GM21737 (cell line): ENCODE data around the gene TRIOBP.
A peak's percentile ranks its signal among the peaks of the same experiment; 100 is the strongest.

Source experiments
- ATAC-seq: cut with Tn5 transposase; IDR thresholded peaks from one replicate; pipeline ENCODE4 v1.9.1; 2021; ENCODE audit warnings: mild to moderate bottlenecking, moderate library complexity; ENCODE audit not compliant: unreplicated experiment

The TRIOBP gene

DNA sequence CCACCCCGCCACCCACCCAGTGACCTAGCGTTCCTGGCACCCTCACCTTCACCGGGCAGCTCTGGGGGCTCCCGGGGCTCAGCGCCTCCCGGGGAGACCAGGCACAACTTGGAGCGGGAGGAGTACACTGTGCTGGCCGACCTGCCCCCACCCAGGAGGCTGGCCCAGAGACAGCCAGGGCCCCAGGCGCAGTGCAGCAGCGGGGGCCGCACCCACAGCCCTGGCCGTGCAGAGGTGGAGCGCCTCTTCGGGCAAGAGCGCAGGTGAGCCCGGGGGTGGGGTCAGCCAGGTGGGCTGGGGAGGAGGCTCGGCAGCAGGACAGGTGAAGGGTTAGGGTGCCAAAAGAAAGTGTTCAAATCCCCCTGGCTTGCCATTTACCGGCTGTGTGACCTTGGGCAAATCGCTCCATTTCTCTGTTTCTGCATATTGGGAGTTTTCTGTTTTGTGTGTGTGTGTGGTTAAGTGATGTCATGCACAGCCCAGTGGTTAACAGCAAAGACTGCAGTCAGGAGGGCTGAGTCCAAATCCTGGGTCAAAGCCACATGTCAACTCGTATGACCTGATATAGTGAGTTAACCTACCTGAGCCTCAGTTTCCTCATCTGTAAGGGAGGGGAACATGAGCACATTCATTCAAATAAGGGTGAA is 29.5 kb downstream of the TRIOBP start:
- no peak for ATAC-seq

DNA sequence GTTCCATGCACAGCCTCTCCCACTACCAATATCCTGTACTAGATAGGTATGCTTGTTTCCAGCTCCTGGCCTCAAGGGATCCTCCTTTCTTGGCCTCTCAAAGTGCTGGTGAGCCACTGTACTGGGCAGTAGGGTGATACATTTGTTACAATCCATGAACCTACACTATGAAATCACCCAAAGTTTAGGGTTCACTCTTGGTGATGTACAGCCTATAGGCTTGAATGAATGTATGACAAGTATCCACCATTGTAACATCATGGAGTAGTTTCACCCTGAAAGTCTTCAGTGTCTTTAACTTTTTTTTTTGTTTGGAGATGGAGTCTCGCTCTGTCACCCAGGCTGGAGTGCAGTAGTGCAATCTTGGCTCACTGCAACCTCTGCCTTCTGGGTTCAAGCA is 31.8 kb downstream of the TRIOBP start:
- no peak for ATAC-seq

DNA sequence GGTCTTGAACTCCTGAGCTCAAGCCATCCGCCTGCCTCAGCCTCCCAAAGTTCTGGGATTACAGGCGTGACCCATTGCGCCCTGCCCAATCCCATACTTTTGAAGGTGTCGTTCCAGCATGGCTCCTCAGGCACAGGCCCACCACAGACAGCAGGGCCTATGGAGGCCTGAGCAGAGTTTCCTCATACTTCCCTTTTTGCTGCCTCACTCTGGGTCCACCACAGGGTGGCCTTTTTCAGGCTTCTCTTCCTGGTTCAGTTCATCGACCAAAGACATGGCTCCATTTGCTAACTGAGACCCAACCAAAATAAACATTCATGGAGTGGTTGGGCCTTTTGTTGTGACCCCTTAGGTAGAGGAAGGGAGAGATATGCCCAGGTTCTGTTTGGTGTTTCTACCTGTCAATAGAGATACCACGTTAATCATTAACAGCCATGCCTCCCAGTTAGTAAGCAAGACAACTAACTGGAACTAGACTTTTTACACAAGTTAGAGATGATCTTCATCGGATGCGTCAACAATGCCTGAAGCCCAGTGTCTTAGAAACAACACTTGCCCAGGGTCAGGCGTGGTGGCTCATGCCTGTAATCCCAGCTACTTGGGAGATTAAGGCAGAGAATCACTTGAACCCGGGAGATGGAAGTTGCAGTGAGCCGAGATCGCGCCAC is 35.1 kb downstream of the TRIOBP start:
- no peak for ATAC-seq

DNA sequence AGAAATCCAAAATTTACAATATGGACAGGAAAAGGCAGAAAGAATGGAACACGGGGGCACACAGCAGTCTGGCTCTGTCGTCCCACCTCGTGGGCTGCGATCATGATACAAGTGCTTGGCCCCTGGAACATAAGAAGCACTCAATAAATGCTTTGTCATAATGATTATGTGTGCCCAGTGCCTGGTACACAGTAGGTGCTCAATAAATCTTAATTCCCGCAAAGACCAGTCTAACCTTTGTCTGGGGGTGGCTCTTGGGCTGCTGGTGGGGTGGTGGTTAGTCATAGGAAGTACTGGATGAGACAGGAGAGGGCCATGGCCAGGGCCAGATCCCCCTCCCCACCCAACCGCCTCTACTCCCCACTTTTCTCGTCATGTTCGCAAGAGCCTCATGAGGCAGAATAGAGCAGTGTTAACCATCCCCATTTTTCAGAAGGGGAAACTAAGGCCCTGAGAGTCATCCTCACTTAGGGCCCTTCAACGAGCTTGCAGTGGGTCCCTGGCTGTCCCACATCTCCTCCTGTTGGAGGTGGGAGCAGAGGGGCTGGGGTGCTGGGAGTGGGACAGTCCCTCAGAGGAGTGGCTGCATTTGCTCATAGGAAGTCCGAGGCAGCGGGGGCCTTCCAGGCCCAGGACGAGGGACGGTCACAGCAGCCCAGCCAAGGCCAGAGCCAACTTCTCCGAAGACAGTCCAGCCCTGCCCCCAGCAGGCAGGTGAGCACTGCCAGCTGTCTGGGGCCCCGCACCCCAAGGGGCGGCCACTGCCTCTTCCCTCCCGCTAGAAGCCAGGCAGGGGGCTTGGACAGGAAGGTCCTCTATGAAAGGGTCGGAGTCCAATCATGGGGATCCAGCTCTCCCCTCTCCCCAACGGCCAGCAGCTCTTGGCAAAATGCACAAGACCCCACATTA is 36.1 kb downstream of the TRIOBP start:
- no peak for ATAC-seq

DNA sequence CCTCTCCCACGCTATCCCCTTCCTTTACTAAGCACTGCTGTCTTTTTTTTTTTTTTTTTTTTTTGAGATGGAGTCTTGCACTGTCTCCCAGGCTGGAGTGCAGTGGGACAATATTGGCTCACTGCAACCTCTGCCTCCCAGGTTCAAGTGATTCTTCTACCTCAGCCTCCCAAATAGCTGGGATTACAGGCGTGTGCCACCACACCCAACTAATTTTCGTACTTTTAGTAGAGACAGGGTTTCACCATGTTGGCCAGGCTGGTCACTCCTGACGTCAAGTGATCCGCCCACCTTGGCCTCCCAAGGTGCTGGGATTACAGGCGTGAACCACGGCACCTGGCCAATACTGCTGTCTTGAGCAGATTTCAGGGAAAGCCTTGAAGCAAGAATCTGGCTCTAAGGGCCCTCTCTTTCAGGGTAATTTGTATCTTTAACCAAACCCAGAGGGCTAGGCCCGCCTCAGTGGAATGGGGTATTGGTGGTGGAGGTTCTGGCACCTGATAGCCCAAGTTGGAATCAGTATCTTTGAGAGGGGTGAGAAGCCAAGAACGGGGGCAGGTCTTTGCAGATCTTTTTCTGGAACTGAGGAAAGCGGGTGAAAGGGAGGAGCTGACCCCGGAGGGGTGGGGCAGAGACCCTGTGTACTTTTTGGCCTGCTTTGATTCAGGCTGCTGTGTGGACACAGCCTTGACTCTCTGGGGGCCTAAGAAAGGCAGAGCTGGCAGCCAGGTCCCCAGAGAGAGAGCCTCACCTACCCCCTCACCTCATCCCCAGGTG is 37.0 kb downstream of the TRIOBP start:
- no peak for ATAC-seq

DNA sequence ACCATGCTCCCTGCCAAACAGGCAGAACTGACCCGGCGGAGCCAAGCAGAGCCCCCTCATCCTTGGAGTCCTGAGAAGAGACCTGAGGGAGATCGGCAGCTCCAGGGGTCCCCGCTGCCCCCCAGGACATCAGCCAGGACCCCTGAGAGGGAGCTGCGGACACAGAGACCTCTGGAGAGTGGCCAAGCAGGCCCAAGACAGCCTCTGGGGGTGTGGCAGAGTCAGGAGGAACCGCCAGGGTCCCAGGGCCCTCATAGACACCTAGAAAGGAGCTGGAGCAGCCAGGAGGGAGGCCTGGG is 37.5 kb downstream of the TRIOBP start:
- ATAC-seq: no peak

DNA sequence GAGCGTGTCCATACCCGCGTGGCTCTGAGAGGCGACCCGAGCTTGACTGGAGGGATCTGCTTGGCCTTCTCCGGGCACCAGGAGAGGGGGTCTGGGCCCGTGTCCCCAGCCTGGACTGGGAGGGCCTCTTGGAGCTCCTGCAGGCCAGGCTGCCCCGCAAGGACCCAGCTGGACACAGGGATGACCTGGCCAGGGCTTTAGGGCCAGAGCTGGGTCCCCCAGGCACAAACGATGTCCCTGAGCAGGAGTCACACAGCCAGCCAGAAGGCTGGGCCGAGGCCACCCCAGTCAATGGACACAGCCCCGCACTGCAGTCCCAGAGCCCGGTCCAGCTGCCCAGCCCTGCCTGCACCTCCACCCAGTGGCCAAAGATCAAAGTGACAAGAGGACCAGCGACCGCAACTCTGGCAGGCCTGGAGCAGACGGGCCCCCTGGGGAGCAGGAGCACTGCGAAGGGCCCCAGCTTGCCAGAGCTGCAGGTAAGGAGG is 38.2 kb downstream of the TRIOBP start:
- ATAC-seq: no peak

DNA sequence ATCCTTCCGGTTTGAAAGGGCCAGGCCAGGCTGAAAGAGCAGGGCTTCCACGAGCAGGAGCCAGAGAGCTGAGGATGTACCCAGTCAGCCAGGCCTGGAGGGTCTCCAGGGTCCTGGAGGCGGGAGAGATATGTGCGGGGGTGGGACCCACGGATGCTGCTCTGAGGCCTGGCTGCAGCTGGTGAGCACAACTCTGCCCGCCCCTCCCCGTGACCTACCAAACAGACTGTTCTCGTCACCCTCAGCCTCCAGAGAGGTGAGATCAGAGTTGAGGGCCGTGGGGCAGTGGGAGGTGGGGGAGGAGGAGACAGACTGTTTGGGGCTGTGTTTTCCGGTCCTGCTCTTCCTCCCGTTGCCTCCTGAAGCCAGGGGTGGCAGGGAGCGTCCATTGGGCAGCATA is 42.2 kb downstream of the TRIOBP start:
- ATAC-seq: no peak

DNA sequence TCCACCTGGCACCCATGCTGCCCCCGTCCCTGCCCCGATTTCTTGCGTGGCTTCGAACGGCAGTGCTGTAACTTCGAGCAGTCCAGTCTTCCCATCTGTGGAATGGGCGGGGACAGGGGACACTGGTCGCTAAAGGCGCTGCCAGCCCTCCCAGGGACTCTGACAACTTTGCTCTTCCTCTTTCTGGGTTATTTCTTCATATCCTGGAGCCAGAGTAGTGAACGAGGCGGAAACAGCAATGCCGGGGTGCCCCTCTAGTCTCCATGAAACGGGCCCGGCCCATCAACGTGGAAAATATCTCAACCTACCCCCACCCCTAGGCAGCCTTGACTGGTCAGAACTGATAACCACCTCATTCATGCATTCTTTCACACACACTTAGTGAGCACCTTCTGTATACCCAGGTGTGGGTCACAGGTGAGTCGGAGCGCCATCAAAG is 42.8 kb downstream of the TRIOBP start:
- ATAC-seq: no peak

DNA sequence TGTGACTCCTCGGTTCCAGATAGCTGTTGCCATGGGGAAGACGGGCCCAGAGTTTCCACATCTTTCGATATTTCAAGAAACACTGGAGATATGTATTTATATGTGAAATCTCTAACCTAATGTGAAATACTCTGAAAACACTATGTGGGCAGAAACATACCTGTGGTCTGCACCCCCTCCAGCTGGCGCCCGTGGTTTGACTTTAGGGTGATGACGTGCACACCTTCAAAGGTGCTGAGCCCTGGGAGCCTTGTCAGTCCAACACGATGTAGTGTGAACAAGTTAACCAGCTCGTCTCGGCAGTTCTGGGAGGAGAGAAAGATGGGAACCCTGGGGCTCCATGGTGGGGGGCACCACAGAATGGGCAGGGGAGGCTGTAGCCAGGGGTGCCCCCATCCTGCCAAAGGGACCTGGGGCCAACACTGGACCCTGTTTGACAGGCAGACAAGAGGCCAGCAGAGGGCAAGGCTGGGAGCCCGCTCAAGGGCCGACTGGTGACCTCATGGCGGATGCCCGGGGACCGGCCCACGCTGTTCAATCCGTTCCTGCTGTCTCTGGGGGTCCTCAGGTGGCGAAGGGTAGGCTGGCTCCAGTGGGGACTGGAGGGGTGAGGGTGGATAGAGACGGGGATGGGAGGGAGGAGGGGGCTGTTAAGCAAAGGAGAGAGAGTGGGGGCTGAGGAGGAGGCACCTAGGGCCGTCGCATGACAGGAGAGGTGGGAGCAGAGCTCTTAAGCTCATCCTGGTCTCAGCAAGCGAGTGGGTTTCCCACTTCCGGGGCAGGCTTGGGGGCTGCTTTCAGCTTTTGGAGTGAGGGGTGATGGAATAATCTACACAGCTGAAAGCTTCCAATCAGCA is 43.8 kb downstream of the TRIOBP start:
- no peak for ATAC-seq

DNA sequence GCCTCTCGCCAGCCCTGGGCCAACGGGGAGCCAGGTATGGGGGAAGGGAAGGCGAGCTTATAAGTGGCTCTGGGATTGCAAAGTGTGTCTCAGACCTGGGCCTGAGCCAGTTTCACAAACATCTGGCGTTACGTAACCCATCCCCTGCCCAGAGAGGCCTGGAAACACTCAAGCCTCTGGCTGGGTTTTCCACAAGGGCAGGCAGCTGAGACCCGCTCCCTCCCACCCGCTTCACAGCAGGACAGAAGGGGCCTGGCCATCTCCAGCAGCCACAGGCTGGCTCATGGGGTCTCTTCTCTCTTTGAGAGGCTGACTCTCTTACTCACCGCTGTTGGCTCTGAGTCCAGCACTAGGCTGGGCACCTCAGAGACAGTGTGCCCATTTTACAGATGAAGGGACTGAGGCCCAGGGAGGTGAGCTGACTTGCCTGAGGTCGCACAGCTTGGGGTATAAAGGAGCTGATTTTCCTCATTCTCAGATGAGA is 44.5 kb downstream of the TRIOBP start:
- no peak for ATAC-seq

DNA sequence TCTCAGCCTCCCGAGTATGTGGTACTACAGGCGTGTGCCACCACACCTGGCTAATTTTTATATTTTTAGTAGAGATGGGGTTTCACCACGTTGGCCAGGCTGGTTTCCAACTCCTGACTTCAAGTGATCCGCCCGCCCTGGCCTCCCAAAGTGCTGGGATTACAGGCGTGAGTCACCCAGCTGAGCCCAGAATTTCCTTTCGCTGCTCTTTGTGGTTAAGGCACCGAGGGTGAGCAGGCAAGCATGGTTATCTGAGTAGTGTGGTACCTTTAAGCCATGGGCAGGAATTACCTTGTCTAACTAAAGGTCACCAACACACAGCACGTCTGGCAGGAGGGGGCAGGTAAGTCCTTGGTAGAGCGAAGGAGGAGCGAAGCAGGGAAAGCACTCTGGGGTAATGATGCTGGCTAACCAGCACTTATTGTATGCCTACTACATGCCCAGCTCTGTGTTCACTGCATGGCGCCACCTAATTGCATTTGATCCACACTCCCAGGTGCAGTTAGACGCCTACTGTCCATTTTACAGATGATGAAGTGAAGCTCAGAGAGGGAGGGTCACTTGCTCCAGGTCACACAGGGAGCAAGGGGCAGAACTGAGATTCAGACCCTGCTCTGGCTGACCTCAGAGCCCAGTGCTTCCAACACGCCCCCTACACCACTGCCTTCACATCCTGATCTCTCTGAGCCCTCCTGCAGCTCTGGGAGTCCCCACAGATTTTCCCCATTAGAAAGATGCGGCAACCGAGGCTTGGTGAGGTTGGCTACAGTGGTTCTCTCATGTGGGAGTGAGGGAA is 45.7 kb downstream of the TRIOBP start:
- ATAC-seq: no peak

DNA sequence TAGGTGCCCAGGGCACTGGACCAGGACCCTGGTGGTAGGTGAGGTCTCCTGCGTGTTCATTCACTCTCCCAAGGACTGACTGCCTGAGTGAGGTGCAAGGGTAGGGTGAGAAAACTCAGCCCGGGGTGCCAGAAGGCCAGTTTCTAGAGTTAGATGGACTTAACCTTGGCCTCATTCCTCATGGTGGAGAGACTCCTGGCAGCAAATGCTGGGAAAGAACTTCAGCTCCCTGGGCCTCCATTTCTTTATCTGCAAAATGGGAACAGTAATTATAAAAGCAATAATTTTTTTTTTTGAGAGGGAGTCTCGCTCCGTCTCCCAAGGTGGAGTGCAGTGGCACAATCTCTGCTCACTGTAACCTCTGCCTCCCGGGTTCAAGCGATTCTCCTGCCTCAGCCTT is 47.7 kb downstream of the TRIOBP start:
- no peak for ATAC-seq

DNA sequence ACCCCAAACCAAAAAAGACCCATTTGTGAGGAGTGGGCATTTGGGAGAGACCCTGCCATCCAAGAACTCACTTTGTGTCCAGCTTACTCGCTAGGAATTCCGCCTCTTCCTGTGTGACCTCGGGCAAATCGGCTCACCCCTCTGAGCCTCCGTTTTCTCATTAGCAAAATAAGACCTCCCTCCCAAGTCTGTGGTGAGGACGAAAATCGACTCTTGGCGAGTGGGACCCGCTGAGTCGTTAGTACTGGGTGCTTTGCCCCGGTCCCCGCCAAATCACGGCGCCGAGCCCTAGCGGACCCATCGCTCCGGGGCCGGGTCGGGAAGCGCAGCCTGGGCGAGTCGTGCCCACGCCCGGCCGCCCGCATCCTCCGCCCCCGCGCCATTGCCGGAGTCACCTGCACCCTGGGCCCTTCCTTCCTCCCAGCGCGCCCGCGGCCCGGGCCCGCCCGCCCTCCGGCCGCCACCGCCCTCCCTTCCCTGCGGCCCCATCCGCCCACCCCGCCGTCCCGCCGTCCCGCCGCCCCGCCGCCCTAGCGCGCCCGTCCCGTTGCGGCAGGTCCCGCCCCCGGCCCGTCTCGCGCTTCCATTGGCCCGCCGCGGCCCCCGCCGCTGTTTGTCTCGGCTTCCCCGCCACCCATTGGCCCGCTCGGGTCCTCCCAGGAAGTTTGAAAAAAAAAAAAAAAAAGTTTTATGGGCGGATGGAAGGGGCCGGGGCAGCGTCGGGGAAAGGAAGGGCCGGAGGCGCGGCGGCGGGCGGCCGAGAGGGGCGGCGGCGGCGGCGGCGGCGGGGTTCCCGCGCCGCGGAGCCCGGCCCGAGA is 48.9 kb downstream of the TRIOBP start:
- ATAC-seq: peak; percentile 62

DNA sequence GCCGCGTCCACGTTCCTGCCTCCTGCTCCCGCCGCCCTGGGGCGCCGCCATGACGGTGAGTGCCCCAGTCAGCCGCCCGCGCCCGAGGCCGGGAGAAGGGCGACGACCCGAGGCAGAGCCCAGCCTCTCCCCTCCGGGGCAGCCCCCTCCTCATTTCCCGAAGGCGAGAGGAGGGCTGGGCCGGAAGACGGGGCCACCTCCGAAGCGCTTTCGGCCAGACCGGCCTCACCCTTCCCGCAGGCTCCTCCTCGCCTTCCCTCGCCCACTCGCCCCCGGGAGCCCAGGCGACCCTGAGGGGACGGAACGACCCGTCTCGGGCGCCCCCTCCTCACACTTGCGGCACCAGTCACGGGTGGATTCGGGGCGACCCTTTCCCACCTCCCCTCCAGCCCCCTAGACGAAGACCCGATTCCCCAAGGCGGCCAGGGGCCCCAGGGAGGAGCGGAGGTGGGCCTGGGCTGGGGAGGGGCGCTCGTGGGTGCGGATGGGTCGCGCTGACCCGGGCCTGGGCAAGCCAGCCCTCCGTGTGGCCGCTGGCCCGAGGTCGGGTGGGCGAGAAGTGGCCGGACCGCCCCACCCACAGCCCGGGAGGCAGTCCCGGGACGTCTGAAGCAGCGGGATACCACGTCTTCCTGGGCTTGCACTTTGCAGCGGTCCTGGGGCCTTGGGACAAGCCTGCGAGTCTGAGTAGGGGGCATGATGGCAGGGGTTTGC is 49.7 kb downstream of the TRIOBP start:
- peak; percentile 7 for ATAC-seq

DNA sequence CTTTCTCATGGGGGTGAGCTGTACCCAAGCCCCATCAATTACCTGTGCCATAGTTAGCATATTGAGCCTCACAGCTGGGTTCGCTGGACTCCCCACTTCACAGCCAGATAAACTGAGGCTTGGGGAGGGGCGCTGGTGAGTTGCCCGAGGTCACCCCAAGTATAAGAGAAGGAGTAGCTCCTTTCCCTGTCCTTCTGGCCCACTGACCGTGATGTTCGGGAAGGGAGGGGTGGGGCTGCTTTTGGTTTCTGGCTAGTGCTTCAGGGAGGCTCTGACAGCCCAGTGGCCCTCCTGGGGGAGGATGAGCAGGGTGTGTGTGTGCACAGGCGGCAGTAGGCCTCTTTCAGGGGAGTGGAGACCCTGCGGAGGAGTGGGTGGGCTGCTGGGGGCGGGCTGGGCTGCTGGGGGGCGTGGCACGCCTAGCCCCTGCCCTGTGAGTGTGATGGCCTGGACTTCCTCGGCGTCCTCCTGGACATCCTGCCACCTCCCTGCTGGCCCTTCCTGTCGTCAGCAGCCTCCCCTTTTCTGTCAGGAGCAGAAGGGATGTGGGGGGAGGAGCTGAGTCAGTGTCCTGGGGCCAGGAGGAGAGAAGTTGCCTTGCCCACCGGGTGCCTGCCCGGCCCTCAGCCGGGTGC is 50.3 kb downstream of the TRIOBP start:
- no peak for ATAC-seq

DNA sequence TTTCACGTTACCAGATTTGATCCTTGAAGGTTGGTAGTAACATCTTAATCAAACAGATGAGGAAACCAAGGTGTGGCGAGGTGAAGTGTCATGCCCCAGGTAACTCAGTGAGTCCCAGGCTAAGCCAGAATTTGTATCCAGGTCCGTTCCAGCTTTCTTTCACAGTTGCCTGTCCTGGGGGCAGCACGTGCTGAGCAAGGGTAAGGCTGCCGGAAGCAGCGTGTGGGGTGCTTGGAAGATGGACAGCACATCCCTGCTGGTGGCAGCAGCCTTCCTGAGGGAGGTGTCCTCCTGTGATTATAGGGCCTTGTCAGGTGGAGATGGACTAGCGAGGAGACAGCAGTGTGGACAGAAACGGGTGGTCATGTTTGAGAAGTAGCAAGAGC is 50.9 kb downstream of the TRIOBP start:
- ATAC-seq: no peak
